Ecto neural progenitor cell (in vitro differentiated cells): ENCODE data around the gene COL23A1.

Experiments used
- DNase-seq: peaks from one replicate; pipeline ENCODE4 v3.0.0-alpha.2; 2018; ENCODE audit warnings: low spot score

COL23A1 gene

DNA sequence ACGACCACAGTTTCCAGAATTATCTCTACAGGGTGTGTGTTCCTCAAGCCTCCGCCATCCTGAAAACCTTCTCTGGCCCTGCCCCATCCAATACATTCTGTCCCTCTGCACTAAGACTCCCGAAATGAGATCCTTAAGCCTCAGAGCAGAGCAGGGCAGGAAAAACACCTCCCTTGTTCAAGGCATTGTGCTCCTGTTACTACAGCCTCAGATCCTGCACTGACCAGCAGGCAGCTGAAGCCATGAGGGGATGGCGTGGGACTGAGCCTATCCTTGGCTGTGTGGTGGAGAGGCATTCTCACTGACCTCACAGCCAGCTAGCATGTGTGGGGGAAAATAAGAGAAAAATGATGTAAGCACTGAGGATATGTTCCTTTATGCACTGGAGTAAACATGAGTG, 250.9 kb downstream of the COL23A1 start:
- no peak for DNase-seq

GRCh38 chr5:178338750-178339144, 251.4 kb downstream of the COL23A1 start:
- no peak for DNase-seq

DNA sequence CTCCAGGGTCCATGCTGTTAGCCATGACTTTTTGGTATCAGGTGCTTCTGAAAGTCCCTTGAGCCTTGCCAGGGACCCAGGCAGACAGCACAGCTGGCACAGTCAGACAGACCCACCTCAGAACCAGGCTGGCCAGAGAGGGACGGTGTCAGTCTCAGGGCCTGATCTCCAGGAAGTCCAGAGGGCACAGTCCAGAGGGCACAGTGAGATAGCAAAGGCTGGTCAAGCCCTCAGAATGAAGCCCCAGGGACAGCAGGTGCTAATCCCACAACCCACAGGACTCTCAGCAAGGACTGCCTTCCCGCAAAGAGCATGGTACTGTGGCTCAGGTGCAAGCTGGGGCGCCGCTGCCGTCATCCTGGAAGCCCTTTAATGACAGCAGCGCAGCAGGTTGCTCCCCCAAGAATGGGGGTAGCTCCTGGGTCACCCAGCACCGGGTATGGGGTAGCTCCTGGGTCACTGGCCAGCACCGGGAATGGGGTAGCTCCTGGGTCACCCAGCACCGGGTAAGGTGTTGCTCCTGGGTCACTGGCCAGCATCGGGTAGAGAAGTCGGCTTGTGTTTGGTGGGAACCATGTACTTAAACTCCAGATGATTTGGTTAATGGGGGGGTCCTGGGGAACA, 252.0 kb downstream of the COL23A1 start:
- DNase-seq = no peak

DNA sequence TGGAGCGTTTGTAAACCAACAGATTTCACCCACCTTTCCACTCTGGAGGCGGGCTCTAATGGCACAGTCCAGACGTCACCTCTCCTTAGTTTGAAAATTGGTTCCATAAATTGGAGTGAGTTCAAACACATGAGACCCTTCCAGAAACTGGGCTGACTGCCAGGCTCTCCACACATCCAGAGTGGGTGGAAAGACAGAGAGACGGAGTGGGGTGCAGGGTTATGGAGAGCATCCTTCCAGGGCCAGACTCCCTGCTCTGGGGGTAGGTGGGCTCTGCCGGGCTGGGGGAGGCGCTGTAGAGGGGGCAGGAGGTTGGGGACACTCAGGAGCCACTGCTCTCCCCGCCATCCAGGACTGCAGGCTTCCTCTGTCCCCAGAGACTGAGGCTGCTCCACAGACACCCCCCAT, 252.9 kb downstream of the COL23A1 start:
- no peak for DNase-seq

- DNase-seq = no peak
Observed at GRCh38 chr5:178336889-178337288, 253.3 kb downstream of the COL23A1 start.

- DNase-seq = no peak
Observed at GRCh38 chr5:178335302-178336030, 254.7 kb downstream of the COL23A1 start.

DNA sequence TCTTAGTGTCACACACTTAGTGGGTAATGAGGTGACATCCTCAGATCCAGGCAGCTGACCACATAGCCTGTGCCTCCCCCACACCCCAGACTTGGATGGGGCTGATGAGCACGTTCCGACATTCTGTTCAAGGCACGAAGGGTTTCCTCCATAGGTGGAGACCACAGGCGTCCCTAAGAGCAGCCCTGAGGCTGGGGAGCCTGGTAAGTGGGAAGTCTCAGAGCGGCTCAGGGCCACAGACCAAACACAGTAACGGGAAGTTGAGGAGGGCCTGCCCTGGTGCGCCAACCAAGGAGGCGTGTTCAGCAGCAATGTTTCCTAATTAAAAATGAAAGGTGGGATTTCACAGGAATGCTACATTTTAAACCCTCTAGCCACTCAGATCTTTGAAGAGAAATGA, 255.3 kb downstream of the COL23A1 start:
- DNase-seq = no peak

GRCh38 chr5:178333821-178334481, 256.2 kb downstream of the COL23A1 start:
- DNase-seq = no peak

DNA sequence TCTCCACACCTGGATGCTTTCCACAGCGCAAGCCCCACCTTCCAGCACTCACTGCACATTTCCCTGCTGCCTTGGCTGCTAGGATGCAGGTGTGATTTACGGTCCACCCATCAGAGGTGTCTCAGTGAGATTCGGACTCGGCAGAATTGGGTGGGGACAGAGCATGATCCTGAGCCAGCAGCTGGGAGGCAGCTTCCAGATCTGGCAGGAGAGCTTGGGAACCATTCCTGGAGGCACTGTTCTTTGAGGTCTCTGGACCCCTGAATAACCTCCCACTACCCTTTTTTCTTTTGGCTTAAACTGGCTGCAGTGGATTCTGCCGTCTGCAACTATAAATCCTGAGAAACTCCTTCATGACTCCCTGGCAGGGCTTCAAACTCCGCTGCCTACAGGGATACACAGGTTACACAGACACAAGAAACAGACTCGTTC, 258.0 kb downstream of the COL23A1 start:
- DNase-seq = no peak

GRCh38 chr5:178331491-178331996, 258.6 kb downstream of the COL23A1 start:
- DNase-seq = no peak

DNA sequence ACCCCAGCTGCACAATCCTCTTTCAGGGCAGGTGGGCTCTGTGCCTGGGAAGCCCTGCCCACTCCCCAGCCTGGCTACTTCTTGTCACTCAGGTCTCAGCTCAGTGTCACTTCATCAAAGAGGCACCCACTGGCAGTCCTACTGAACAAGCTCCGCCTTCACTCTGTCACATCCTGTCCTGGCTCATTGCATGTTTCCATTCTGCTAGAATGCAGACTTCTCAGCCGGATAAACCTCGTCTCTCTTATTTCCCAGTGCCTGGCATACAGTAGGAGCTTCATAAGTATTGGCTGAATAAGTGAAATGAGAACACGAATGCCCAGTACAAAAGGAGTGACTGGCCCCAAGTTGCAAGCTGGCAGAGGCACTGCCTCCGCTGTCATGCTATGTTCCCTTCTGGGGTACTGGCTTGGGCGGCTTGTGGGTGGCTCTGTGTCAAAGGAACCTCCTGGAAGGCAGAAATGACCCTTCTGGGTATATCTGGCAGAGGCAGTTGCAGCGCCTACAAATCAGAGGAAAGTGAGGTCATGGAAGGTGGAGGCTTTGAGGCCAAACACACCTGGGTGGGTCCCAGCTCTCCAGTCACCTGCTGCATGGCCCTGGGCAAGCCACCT, 259.3 kb downstream of the COL23A1 start:
- DNase-seq = no peak

DNA sequence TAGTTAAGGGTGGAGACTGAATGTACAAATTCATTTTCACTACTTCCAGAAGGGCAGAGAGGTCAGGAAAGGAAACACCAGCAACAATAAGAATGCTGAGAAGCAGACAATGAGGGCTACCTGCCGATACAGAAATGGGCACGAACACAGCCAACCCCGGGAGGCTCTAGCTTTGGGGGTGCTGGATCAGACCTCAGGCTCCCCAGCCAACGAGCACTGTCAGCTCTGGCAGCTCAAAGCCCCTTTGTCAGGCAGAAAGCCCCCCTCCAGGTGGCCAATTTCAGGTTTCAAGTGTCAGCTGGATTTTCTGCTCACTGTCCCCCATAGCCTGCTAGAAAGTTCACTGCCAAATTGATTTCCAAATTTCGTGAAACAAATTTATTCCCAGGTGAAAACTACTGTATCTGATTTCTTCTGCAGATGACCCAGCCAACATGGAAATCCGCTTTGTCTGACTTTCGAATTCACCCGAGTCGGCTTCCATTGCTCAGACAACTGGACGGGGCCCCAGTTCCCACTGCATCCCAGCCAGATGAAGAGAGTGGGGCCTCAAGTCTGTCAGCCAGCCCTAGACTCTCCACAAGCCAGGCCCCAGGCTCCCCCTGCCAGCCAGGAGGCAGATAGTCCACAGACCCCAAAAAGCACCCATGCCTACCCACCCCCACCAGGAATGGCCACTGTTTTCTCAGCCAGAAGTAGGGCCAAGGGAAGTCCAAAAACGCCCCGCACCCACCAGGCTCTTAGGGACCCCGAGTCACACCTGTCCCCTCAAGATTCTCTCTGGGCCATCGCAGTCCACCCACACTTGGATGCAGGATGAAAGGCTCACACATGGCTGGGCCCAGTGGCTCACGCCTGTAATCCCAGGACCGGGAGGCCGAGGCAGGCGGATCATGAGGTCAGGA, 261.1 kb downstream of the COL23A1 start:
- DNase-seq = no peak

DNA sequence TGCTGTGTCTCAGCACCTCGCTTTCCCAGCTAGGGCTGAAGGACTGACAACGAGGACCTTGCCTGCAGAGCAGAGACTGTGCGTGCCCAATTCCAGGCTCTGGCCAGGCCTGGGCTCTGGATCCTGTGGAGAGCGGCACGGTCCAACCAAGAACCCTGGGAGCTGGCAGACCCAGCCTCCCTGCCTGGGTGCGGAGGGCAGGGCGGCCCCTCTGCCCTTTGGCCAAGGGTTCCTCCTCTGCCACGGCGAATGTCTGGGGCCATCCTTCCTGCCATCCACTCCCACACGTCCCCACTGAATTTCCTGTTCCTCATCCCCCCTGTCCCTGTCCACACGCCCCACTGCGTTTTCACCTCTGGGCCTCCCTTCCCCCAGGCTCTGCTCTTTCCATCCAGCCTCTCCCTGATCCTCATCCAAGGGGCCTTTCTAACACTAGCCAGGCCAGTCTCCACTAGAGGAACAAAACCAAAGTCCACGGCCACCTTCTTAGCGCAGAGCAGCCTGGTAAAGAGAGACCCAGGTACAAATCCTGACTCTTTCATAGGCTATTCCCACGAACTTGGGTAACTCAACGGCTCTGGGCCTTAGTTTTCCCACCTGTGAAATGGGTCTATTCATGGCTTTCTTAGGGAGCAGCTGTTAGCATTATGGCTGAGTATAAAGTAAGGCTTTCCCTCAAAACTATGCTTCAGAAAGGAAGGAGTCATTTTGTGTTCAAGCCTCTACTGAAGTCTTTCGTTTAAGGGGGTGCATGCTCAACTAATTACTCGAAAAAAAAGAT, 262.1 kb downstream of the COL23A1 start:
- DNase-seq = no peak

- DNase-seq = no peak
Observed at GRCh38 chr5:178327446-178327845, 262.7 kb downstream of the COL23A1 start.

DNA sequence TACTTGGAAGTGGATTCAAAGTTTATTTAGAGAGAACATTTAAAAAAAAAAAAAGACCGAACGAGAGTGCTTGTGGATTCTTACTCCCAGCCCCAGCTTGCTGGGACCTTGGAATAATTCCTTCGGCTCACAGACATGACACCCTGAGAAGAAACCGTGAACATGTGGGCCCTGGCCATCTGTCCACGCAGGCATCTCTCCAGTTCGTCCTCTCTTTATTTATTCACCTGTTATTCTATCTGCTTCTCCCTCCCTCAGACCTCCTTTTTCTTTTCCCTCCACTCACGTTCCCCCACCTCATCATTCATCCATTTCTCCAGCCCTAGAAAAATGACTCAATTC, 263.8 kb downstream of the COL23A1 start:
- no peak for DNase-seq

GRCh38 chr5:178325679-178326373, 264.4 kb downstream of the COL23A1 start:
- no peak for DNase-seq

- no peak for DNase-seq
Observed at GRCh38 chr5:178325311-178325678, 264.9 kb downstream of the COL23A1 start.

DNA sequence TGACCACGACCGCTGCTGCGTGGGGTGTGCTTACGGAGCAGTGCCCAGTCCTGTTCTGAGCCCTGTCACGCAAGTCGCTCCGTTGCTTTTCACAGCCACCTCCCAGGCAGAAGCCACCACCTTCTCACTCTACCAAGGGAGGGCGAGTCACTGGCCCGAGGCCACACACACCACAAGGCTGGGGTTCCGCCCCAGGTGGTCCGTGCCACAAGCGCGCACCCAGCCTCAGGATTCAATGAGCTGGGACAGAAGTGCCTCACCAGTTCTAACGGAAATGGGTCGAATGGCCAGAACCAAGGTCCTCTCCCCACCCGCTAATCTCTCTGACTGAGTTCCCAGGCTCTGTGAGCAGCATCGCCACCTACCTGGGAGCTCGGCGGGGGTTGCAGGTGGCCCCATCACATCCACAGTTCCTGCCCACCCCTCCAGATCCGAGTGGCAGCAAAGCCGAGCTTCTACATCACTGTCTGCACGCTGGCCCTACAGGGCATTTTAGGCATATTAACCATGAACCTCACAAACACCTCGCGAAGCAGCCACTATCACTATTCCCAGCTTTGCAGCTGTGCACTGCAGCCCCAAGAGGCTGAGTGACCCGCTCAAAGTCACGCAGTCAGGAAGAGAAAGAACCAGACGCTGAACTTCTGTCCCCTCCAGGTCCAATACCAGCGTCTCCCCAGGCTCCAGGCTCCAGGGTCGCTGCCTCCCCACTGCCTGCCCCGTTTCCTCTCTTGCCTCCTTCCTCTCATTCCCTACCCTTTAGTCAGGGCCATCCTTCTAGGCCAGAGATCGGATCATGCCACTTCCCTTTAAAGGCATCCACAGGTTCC, 265.5 kb downstream of the COL23A1 start:
- no peak for DNase-seq

GRCh38 chr5:178323961-178324360, 266.2 kb downstream of the COL23A1 start:
- no peak for DNase-seq

DNA sequence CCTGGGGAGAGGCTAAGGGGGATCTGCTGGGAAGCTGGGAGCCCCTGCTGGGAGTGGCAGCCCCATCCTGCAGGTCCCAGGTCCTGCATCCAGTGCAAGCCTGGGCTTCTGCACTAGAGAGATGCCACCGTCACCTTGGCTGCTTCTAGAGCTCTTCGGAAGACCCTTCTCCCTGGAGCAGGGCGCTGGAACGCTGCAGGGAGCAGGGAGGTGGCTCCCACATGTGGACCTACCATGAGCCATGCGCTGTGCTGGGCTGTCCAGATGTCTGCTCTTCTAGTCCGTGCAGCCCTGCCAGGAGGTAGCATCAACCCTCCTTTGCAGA, 266.7 kb downstream of the COL23A1 start:
- no peak for DNase-seq
